Small intestine (tissue), 16 donors: ENCODE results near the gene BCAS1. TPM values are rescaled to one million over a fixed set of nuclear protein-coding genes. Genes with fewer than 3 reads are reported as not detected.

Experiments
- DNase-seq, 2 donors: peaks; one replicate each; pipeline versions ENCODE4 v3.0.0 to v3.0.0-alpha.2; 2013
- FAIRE-seq: peaks from 2 replicates; lab custom pipeline; 2012; peaks lifted over from hg19 to GRCh38; lab: Jason Lieb, UNC
- H3K27ac ChIP-seq, 3 donors: one replicate each; pipeline ENCODE4 v1.5.1; 2013; ENCODE audit warnings: low read length in 2 of 3, mild to moderate bottlenecking in 2 of 3, control low read depth in 1 of 3, inconsistent platforms in 1 of 3, low read depth in 1 of 3, moderate library complexity in 1 of 3
- H3K27me3 ChIP-seq, 3 donors: one replicate each; pipeline ENCODE4 v1.6.1; 2013; ENCODE audit warnings: low read length in 3 of 3, inconsistent platforms in 1 of 3; ENCODE audit not compliant: control insufficient read depth in 3 of 3, insufficient read depth in 3 of 3
- H3K36me3 ChIP-seq, 3 donors: one replicate each; pipeline ENCODE4 v1.6.1; 2013; ENCODE audit warnings: low read length in 3 of 3, inconsistent platforms in 1 of 3, low read depth in 1 of 3, mild to moderate bottlenecking in 1 of 3, moderate library complexity in 1 of 3; ENCODE audit not compliant: control insufficient read depth in 3 of 3, insufficient read depth in 2 of 3
- H3K4me1 ChIP-seq, 3 donors: one replicate each; pipeline ENCODE4 v1.6.1; 2013; ENCODE audit warnings: low read length in 2 of 3, inconsistent platforms in 1 of 3, low read depth in 1 of 3, mild to moderate bottlenecking in 1 of 3, moderate library complexity in 1 of 3; ENCODE audit not compliant: control insufficient read depth in 3 of 3, insufficient read depth in 2 of 3
- H3K4me3 ChIP-seq, 3 donors: one replicate each; pipeline ENCODE4 v1.5.1; 2013; ENCODE audit warnings: low read length in 3 of 3, control low read depth in 1 of 3, inconsistent platforms in 1 of 3, low read depth in 1 of 3, mild to moderate bottlenecking in 1 of 3, moderate library complexity in 1 of 3
- H3K9me3 ChIP-seq, 2 donors: one replicate each; pipeline ENCODE4 v1.6.1; 2013; ENCODE audit warnings: low read depth in 1 of 2, low read length in 1 of 2; ENCODE audit not compliant: control insufficient read depth in 2 of 2, insufficient read depth in 1 of 2
- WGBS, 3 donors: extraction: QIAGEN DNeasy Blood & Tissue Kit; methylation state at CpG; one replicate each; pipeline ENCODE4 v1.1.7; 2013; 5-methylcytosine and 5-hydroxymethylcytosine counted together
- long read RNA-seq, 10 donors: transcript quantifications; one replicate each; lab custom pipeline, GENCODE V29; 2026
- polyA plus RNA-seq, 4 donors: library from polyadenylated mRNA; stranded (reverse) in 3 of 4; unstranded in 1 of 4; fragments of 200-250 nt in 3 of 4; fragments of 120-200 nt in 1 of 4; gene quantifications; one replicate each; pipeline versions ENCODE4 v1.2.1 to v1.2.3, GENCODE V29; 2013
- donor health status: healthy with polysubstance abuse.
- donor health status: control.
- donor health status: control.
- donor health status: Bipolar disorder and iron deficiency.
- donor health status: healthy.

The BCAS1 gene, protein sequence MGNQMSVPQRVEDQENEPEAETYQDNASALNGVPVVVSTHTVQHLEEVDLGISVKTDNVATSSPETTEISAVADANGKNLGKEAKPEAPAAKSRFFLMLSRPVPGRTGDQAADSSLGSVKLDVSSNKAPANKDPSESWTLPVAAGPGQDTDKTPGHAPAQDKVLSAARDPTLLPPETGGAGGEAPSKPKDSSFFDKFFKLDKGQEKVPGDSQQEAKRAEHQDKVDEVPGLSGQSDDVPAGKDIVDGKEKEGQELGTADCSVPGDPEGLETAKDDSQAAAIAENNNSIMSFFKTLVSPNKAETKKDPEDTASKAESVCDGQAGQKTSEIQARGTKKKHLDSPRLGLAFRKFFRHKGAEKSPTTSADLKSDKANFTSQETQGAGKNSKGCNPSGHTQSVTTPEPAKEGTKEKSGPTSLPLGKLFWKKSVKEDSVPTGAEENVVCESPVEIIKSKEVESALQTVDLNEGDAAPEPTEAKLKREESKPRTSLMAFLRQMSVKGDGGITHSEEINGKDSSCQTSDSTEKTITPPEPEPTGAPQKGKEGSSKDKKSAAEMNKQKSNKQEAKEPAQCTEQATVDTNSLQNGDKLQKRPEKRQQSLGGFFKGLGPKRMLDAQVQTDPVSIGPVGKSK
- 10 to 100 TPM in 3 of 4 donors, 1 to 10 TPM in 1; 5.3 to 52.9 (median 30.8) TPM for polyA plus RNA-seq
- long read RNA-seq, donor 1, partial matches to known transcripts: 45 of 49 reads
- long read RNA-seq, donor 1, other reads (novel, unspliced or antisense): 0 of 49 reads
- long read RNA-seq, donor 2, partial matches to known transcripts: 0 of 1 reads
- long read RNA-seq, donor 2, other reads (novel, unspliced or antisense): 0 of 1 reads
- long read RNA-seq, donor 3: 0 reads
- long read RNA-seq, donor 4, partial matches to known transcripts: 0 of 1 reads
- long read RNA-seq, donor 4, other reads (novel, unspliced or antisense): 0 of 1 reads
- long read RNA-seq, donor 5, partial matches to known transcripts: 0 of 1 reads
- long read RNA-seq, donor 5, other reads (novel, unspliced or antisense): 0 of 1 reads
- long read RNA-seq, donor 6, partial matches to known transcripts: 5 of 5 reads
- long read RNA-seq, donor 6, other reads (novel, unspliced or antisense): 0 of 5 reads
- long read RNA-seq, donor 7: 0 reads
- long read RNA-seq, donor 8: 0 reads
- long read RNA-seq, donor 9, partial matches to known transcripts: 0 of 1 reads
- long read RNA-seq, donor 9, other reads (novel, unspliced or antisense): 0 of 1 reads
- long read RNA-seq, donor 10, transcript BCAS1-202 (12 exons, 3,303 nt): major isoform, 5 of 98 reads
- long read RNA-seq, donor 10, partial matches to known transcripts: 93 of 98 reads
- long read RNA-seq, donor 10, other reads (novel, unspliced or antisense): 0 of 98 reads

DNA sequence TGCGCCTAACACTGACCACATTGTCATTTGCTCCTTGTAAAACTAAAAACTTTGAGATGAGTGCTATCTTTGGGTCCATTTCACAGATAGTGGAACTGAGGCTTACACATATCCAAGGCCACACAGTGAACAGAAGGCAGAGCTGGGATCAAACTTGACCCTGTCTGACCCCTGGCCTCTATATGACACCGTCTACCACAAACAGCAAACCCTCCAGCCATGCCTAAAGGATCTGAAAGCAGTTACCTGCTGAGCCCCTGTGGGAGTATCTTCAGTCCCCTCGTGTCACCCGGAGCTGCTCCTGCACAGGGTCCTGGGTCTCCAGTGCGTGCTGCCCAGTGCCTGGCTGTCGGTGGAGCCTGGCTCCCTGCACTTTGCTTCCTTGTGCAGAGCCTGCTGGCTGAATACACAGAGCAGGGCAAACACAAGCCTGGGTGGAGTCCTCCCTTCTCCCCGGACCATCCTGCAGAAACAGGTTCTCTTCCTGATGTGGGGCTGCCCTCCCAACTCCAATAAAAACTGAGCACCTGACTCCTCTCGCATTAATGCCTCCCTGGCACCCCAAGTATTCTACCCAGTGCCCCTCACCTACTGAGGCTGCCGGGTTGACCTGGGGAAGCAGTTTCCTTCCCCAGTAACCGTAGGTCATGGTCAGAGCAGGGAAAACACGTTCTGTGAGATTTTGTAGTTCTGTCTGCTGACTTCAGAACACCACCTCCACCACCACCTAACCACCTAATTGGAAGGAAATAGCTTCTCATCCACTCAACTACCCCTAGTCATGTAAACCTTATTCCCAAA is at the start of gene BCAS1:
Gene BCAS1 (minus strand): TSS at position 408 of the 801 bp plus-strand sequence. CDS start 11,876 bp downstream, outside the sequence.
- Histone ChIP-seq H3K9me3 (no peaks in the 10 kb centered on the region), H3K27me3 (no peaks in the 10 kb centered on the region), H3K4me1 (peaks cover 0 to 24% (median 3%) of the 10 kb centered on the region in 3 donors), H3K4me3 (peak within 1 kb of the TSS in 1 of 3 donors; percentile 13), H3K27ac (peak within 1 kb of the TSS in 2 of 3 donors; percentile 27 to 63), H3K36me3 (no peaks in the 10 kb centered on the region)
- DNase-seq (peak; percentile 79), FAIRE-seq (no peak)
- 22 to 56% (median 31%) methylated on average over 11 of the region's 11 CpGs for WGBS, 3 donors

DNA sequence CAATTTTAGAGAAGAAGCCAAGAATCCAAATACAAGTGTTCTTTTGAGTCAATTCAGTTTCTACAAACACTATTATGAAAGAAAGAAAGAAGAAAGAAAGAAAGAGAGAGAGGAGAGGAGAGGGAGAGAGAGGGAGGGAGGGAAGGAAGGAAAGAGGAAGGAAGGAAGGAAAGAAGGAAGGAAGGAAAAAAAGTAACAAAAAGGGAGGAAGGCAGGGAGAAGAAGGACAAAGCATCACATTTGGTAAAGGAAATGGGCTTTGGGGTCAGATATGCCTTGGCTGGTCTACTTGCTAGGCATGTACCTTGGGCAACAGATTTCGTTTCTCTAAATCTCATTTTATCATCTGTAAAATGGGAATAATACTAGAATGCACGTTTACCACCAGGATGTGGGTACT is 49.4 kb upstream of the BCAS1 start:
- Histone ChIP-seq H3K27ac (no peak overlapping the region), H3K9me3 (no peaks in the 10 kb centered on the region), H3K4me3 (no peak overlapping the region), H3K27me3 (no peaks in the 10 kb centered on the region), H3K36me3 (no peaks in the 10 kb centered on the region), H3K4me1 (no peaks in the 10 kb centered on the region)
- WGBS, 3 donors: 44 to 86% (median 82%) methylated on average over 2 of the region's 2 CpGs
- FAIRE-seq (no peak), DNase-seq (no peak)

DNA sequence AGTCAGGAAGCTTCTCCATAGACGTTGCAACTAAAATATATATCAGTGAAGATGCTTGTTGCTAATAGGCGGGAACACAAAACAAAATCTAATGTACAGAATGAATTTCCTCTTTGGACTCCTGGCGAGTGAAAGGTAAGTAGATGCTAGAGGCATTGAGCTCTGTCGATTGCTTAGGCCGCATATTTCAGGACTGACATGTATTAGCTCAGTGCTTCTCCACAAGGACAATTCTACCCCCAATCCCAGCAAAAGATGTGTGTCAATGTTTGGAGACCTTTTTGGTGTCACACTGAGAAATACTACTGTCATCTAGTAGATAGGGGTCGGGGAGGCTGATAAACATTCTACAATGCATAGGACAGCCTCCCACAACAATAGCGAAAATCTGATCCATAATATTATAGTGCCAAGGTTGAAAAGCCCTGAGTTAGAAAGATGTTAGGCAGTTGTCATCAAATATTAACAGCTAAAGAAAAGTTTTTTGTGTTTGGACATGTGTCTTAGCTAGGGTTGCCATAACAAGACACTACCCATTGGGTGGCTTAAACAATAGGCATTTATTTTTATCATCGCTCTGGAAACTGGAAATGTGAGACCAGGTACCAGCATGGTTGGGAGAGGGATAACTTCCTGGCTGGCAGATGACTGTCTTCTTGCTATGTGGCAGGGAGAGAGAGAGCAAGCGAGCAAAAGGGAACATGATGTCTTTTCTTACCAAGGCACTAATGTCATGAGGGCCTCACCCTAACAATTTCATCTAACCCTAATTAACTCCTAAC is 48.0 kb upstream of the BCAS1 start:
- H3K9me3 ChIP-seq: no peaks in the 10 kb centered on the region
- no peak overlapping the region for H3K27ac ChIP-seq
- no peak overlapping the region for H3K4me3 ChIP-seq
- FAIRE-seq (no peak), DNase-seq (no peak)
- whole genome bisulfite sequencing, 3 donors: 77 to 81% (median 80%) methylated on average over 9 of the region's 9 CpGs
- H3K36me3 ChIP-seq: no peaks in the 10 kb centered on the region
- H3K4me1 ChIP-seq: peaks cover 2 to 7% (median 3%) of the 10 kb centered on the region in 3 donors
- H3K27me3 ChIP-seq: no peaks in the 10 kb centered on the region

DNA sequence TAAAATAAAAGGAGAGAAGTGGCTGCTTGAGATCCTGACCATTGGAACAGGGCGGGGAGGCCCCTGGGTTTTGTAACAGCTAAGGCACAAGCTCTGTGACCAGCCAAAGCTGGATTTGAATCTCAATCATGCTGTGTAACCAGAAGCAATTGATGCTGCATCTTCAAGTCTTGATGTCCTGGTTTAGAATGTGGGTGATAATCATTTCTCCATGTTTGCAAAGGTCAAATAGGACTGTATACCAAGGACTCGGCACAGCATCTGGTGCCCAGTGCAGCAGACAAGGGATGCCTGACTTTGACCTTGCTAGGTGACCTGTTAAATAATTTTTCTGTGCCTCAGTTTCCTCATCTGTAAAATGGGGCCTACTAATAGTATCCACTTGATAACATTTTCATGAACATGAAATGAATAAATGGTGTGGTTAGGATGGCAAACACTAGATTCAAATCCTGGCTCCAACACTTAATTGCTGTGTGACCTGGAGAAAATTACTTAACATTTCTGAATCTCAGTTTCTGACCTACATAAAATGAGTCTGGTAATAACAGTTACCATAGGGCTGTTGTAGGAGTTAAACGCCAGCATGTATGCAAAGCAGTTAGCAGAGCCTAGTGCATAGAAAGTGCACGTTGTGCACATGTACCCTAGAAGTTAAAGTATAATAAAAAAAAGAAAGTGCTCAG is 46.3 kb upstream of the BCAS1 start:
- H3K36me3 ChIP-seq: no peaks in the 10 kb centered on the region
- FAIRE-seq (no peak), DNase-seq (no peak)
- no peaks in the 10 kb centered on the region for H3K9me3 ChIP-seq
- H3K27me3 ChIP-seq: no peaks in the 10 kb centered on the region
- peaks cover 3 to 12% (median 7%) of the 10 kb centered on the region in 3 donors for H3K4me1 ChIP-seq
- WGBS, 3 donors: 72 to 77% (median 75%) methylated on average over 4 of the region's 4 CpGs
- H3K27ac ChIP-seq: no peak overlapping the region
- H3K4me3 ChIP-seq: no peak overlapping the region

DNA sequence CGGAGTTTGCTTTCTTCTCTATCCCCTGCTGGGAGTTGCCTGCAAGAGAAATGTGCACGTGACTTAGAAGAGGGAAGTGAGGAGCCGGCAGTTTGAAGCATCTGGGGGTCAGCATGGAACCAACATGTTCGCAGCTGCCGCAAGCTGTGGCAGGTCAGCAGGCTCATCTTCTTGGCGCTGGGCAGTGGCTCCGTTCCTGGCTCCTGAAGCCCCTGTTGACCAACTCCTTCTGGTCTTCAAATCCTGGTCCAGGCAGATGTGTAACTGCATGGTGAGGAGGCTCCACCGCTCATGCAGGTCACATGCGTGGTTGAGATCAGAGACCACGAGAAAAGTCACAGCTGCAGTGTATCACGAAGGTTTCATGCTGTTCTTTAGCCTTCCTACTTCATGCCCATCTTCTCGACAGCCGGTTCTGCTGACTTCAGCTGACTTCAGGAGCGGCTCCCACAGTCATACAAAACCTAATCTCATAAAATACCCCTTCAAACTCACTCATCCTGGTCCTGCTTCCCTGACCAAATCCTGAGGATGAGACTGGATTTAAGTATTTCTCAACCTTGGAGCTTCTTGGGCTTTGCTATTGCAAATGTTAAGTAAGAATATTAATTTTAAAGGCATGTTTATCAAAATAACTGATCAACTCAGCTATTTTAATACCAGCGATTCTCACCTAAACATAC is 44.9 kb upstream of the BCAS1 start:
- H3K9me3 ChIP-seq: peaks cover 0 to 4% of the 10 kb centered on the region in 2 donors
- no peak overlapping the region for H3K27ac ChIP-seq
- no peaks in the 10 kb centered on the region for H3K27me3 ChIP-seq
- WGBS, 3 donors: 68 to 82% (median 73%) methylated on average over 15 of the region's 15 CpGs
- FAIRE-seq: no peak
- no peaks in the 10 kb centered on the region for H3K36me3 ChIP-seq
- no peak overlapping the region for H3K4me3 ChIP-seq
- peaks cover 3 to 12% (median 7%) of the 10 kb centered on the region in 3 donors for H3K4me1 ChIP-seq
- DNase-seq: no peak

DNA sequence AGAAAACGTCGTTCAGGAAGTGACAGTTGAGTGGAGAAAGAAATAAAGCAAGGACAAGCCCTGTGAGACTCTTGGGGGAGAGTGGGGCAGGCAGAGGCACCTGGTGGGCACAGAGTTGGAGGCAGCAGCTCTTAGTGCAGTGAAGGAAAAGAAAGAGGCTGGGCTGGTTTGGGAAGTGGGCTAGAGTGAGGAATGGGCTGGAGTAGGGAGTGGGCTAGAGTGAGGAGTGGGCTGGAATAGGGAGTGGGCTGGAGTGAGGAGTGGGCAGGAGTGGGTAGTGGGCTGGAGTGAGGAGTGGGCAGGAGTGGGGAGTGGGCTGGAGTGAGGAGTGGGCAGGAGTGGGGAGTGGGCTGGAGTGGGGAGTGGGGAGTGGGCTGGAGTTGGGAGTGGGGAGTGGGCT is 43.7 kb upstream of the BCAS1 start:
- Histone ChIP-seq H3K4me1 (peaks cover 3 to 12% (median 7%) of the 10 kb centered on the region in 3 donors), H3K27me3 (no peaks in the 10 kb centered on the region), H3K9me3 (peaks cover 0 to 4% of the 10 kb centered on the region in 2 donors), H3K27ac (peak overlapping the region in 1 of 3 donors; percentile 21), H3K4me3 (no peak overlapping the region), H3K36me3 (no peaks in the 10 kb centered on the region)
- WGBS, 3 donors: 53 to 68% (median 63%) methylated on average over 2 of the region's 2 CpGs
- FAIRE-seq (no peak), DNase-seq (no peak)
